H1 (cell line): ENCODE data around the gene HDAC10. TPM values are rescaled to one million over a fixed set of nuclear protein-coding genes. Genes with fewer than 3 reads are reported as not detected.

Experiments
- CTCF ChIA-PET: fragments of 300-600 bp; sonication (Branson Sonifier 250); formaldehyde crosslinking; loops from one replicate; lab custom pipeline; 2021; ENCODE audit not compliant: partially characterized antibody; lab: Charles Lee
- POLR2A ChIA-PET: fragments of 300-600 bp; sonication (Branson Sonifier 250); formaldehyde crosslinking; loops from one replicate; lab custom pipeline; 2021; ENCODE audit warnings: inconsistent platforms; ENCODE audit not compliant: partially characterized antibody; lab: Charles Lee
- DNase-seq, 2 experiments: peaks; one replicate each; pipeline versions ENCODE4 v3.0.0 to v3.0.0-alpha.2; 2010 to 2022; ENCODE audit warnings: low spot score in 2 of 2, low read depth in 1 of 2, mixed read lengths in 1 of 2
- FAIRE-seq: peaks from 2 replicates; lab custom pipeline; 2011; peaks lifted over from hg19 to GRCh38; lab: Jason Lieb, UNC
- H2AFZ ChIP-seq: 2 replicates; pipeline ENCODE4 v1.8.1; 2012; ENCODE audit warnings: low read length, inconsistent platforms
- H2AK5ac ChIP-seq: 2 replicates; pipeline ENCODE4 v1.6.1; 2013; ENCODE audit warnings: low read depth, low read length
- H2BK120ac ChIP-seq: replicated peaks from 2 replicates; pipeline ENCODE3; 2013; ENCODE audit warnings: low read depth, low read length, inconsistent platforms
- H2BK12ac ChIP-seq: 2 replicates; pipeline ENCODE4 v1.6.1; 2013; ENCODE audit warnings: low read depth, low read length
- H2BK15ac ChIP-seq: 2 replicates; pipeline ENCODE4 v1.6.1; 2013; ENCODE audit warnings: low read length
- H2BK20ac ChIP-seq: 2 replicates; pipeline ENCODE4 v1.6.1; 2013; ENCODE audit warnings: low read length
- H2BK5ac ChIP-seq: 2 replicates; pipeline ENCODE4 v1.6.1; 2013; ENCODE audit warnings: low read depth, low read length
- H3K14ac ChIP-seq: 2 replicates; pipeline ENCODE4 v1.6.1; 2013; ENCODE audit warnings: inconsistent platforms; ENCODE audit not compliant: insufficient read length
- H3K18ac ChIP-seq: 2 replicates; pipeline ENCODE4 v1.6.1; 2013; ENCODE audit warnings: low read length; ENCODE audit errors: extremely low read depth
- H3K23ac ChIP-seq: 2 replicates; pipeline ENCODE4 v1.6.1; 2013; ENCODE audit warnings: inconsistent platforms; ENCODE audit not compliant: insufficient read length
- H3K23me2 ChIP-seq: 2 replicates; pipeline ENCODE4 v1.6.1; 2013; ENCODE audit warnings: low read depth, low read length
- H3K27ac ChIP-seq: 2 replicates; pipeline ENCODE4 v1.6.1; 2011; ENCODE audit warnings: low read depth, low read length, inconsistent platforms
- H3K27me3 ChIP-seq, 4 experiments: replicated peaks in 1 of 4; 1 replicate in 1 of 4; 2 replicates in 3 of 4; pipeline versions ENCODE4 v1.6.1 to v1.8.1; 2011 to 2013; ENCODE audit warnings: low read length in 3 of 4, mild to moderate bottlenecking in 3 of 4, inconsistent platforms in 2 of 4, mixed read lengths in 2 of 4, moderate library complexity in 1 of 4; ENCODE audit not compliant: control insufficient read depth in 3 of 4, insufficient read depth in 3 of 4; ENCODE audit errors: extremely low read depth in 1 of 4
- H3K36me3 ChIP-seq, 4 experiments: 2 replicates each; pipeline versions ENCODE4 v1.6.1 to v1.8.1; 2011 to 2013; ENCODE audit warnings: mild to moderate bottlenecking in 4 of 4, low read length in 3 of 4, moderate library complexity in 2 of 4, control low read depth in 1 of 4, inconsistent platforms in 1 of 4; ENCODE audit not compliant: insufficient read depth in 4 of 4, control insufficient read depth in 2 of 4
- H3K4ac ChIP-seq: replicated peaks from 2 replicates; pipeline ENCODE3; 2013; ENCODE audit warnings: low read length, low read depth, mixed read lengths, inconsistent platforms; ENCODE audit not compliant: insufficient read length
- H3K4me1 ChIP-seq, 4 experiments: replicated peaks in 1 of 4; 1 replicate in 1 of 4; 2 replicates in 3 of 4; pipeline versions ENCODE4 v1.6.1 to v1.8.1; 2011 to 2013; ENCODE audit warnings: low read length in 3 of 4, inconsistent platforms in 2 of 4, mixed read lengths in 1 of 4; ENCODE audit not compliant: insufficient read depth in 4 of 4, control insufficient read depth in 3 of 4
- H3K4me2 ChIP-seq, 2 experiments: 2 replicates each; pipeline versions ENCODE4 v1.6.1 to v1.8.1; 2011 to 2013; ENCODE audit warnings: low read depth in 2 of 2, low read length in 2 of 2, control low read depth in 1 of 2, inconsistent platforms in 1 of 2, mild to moderate bottlenecking in 1 of 2; ENCODE audit not compliant: insufficient read depth in 1 of 2
- H3K4me3 ChIP-seq, 4 experiments: fragments of 200-600, 300-600 bp in 1 of 4; sonication (generic), shearing (Covaris generic), sonication (Bioruptor Twin) in 1 of 4; 2 replicates each; pipeline versions ENCODE4 v1.5.1 to v1.8.1; 2011 to 2016; ENCODE audit warnings: low read length in 4 of 4, low read depth in 3 of 4, control low read depth in 2 of 4, inconsistent platforms in 2 of 4, mild to moderate bottlenecking in 2 of 4, mixed read lengths in 1 of 4, moderate library complexity in 1 of 4; ENCODE audit not compliant: insufficient read depth in 2 of 4; ENCODE audit errors: extremely low read depth in 1 of 4
- H3K56ac ChIP-seq: replicated peaks from 2 replicates; pipeline ENCODE3; 2013; ENCODE audit warnings: low read depth, mild to moderate bottlenecking, mixed read lengths, low read length, inconsistent platforms; ENCODE audit not compliant: insufficient read length
- H3K79me1 ChIP-seq: 2 replicates; pipeline ENCODE4 v1.6.1; 2013; ENCODE audit warnings: low read depth, low read length, control low read depth
- H3K79me2 ChIP-seq, 2 experiments: 2 replicates each; pipeline versions ENCODE4 v1.6.1 to v1.8.1; 2012 to 2013; ENCODE audit warnings: low read length in 2 of 2, mild to moderate bottlenecking in 2 of 2, inconsistent platforms in 1 of 2; ENCODE audit not compliant: insufficient read depth in 2 of 2, control insufficient read depth in 1 of 2
- H3K9ac ChIP-seq, 4 experiments: replicated peaks in 1 of 4; 1 replicate in 1 of 4; 2 replicates in 3 of 4; pipeline versions ENCODE4 v1.6.1 to v1.8.1; 2011 to 2013; ENCODE audit warnings: low read depth in 3 of 4, low read length in 3 of 4, control low read depth in 2 of 4, mild to moderate bottlenecking in 2 of 4, moderate library complexity in 2 of 4, inconsistent platforms in 1 of 4; ENCODE audit errors: extremely low read depth in 1 of 4
- H3K9me3 ChIP-seq, 2 experiments: 2 replicates each; pipeline versions ENCODE4 v1.6.1 to v1.8.1; 2012 to 2013; ENCODE audit warnings: mild to moderate bottlenecking in 2 of 2, moderate library complexity in 2 of 2, control low read depth in 1 of 2, inconsistent platforms in 1 of 2, low read depth in 1 of 2, low read length in 1 of 2, mixed read lengths in 1 of 2; ENCODE audit not compliant: insufficient read depth in 2 of 2
- H4K20me1 ChIP-seq, 2 experiments: replicated peaks in 1 of 2; 2 replicates each; pipeline versions ENCODE3 to v1.8.1; 2011 to 2013; ENCODE audit warnings: inconsistent platforms in 2 of 2, low read length in 2 of 2, mild to moderate bottlenecking in 1 of 2; ENCODE audit not compliant: insufficient read depth in 2 of 2, control insufficient read depth in 1 of 2
- H4K5ac ChIP-seq: 2 replicates; pipeline ENCODE4 v1.6.1; 2013; ENCODE audit warnings: low read length, low read depth, mixed read lengths, inconsistent platforms; ENCODE audit not compliant: insufficient read length
- H4K8ac ChIP-seq: 2 replicates; pipeline ENCODE4 v1.8.0; 2013; ENCODE audit warnings: mild to moderate bottlenecking, moderate library complexity, low read length, inconsistent platforms; ENCODE audit not compliant: insufficient read depth; ENCODE audit errors: extremely low read depth
- H4K91ac ChIP-seq: replicated peaks from 2 replicates; pipeline ENCODE3; 2013; ENCODE audit warnings: low read length, mixed read lengths, inconsistent platforms; ENCODE audit not compliant: insufficient read length
- CEBPB ChIP-seq: IDR thresholded peaks from 2 replicates; pipeline ENCODE4 v1.6.1; 2012; ENCODE audit warnings: low read depth, low read length
- CHD2 ChIP-seq: IDR thresholded peaks from 2 replicates; pipeline ENCODE4 v1.6.1; 2012; ENCODE audit warnings: low read length, improper control_type of control experiment
- CTBP2 ChIP-seq: IDR thresholded peaks from 2 replicates; pipeline ENCODE4 v1.7.0; 2011; ENCODE audit warnings: borderline replicate concordance, mild to moderate bottlenecking, moderate library complexity, mixed read lengths, low read length; ENCODE audit not compliant: insufficient read depth, insufficient read length
- FOSL1 ChIP-seq: IDR thresholded peaks from 2 replicates; pipeline ENCODE4 v1.6.1; 2011; ENCODE audit warnings: mild to moderate bottlenecking, low read depth, low read length, moderate library complexity; ENCODE audit not compliant: insufficient read depth
- JUND ChIP-seq: IDR thresholded peaks from 2 replicates; pipeline ENCODE4 v1.6.1; 2011; ENCODE audit warnings: mild to moderate bottlenecking, improper control_type of control experiment, low read length
- MAFK ChIP-seq: IDR thresholded peaks from 2 replicates; pipeline ENCODE4 v1.6.1; 2012; ENCODE audit warnings: low read depth, mild to moderate bottlenecking, improper control_type of control experiment, low read length
- RAD21 ChIP-seq, 2 experiments: IDR thresholded peaks in 1 of 2; conservative IDR thresholded peaks in 1 of 2; 2 replicates each; pipeline ENCODE4 v1.6.1; 2011; ENCODE audit warnings: low read depth in 2 of 2, low read length in 2 of 2, improper control_type of control experiment in 1 of 2, inconsistent platforms in 1 of 2, mild to moderate bottlenecking in 1 of 2, moderate library complexity in 1 of 2
- TCF12 ChIP-seq: IDR thresholded peaks from 2 replicates; pipeline ENCODE4 v1.6.1; 2011; ENCODE audit warnings: low read depth, mild to moderate bottlenecking, low read length
- YY1 ChIP-seq: IDR thresholded peaks from 2 replicates; pipeline ENCODE4 v1.6.1; 2011; ENCODE audit warnings: low read depth, mild to moderate bottlenecking, low read length
- WGBS, 2 experiments: shearing (Covaris generic) in 1 of 2; methylation state at CpG; one replicate each; pipeline versions ENCODE4 v1.1.6 to v1.1.7; 2013 to 2015; ENCODE audit warnings: low lambda C conversion rate in 2 of 2, mixed read lengths in 2 of 2, inconsistent platforms in 1 of 2, low coverage in 1 of 2, missing lambda C conversion rate in 1 of 2; ENCODE audit not compliant: insufficient replicate concordance in 2 of 2, insufficient coverage in 1 of 2, insufficient read length in 1 of 2; ENCODE audit errors: extremely low coverage in 1 of 2, missing lambda C conversion rate in 1 of 2; 5-methylcytosine and 5-hydroxymethylcytosine counted together
- polyA plus RNA-seq, 7 experiments: library from polyadenylated mRNA; depleted of rRNA in 3 of 7; stranded (reverse) in 5 of 7; unstranded in 2 of 7; fragments of >200 nt in 5 of 7; fragments of 200-250 nt in 2 of 7; gene quantifications; 1 replicate in 5 of 7; 2 replicates in 1 of 7; 4 replicates in 1 of 7; pipeline versions ENCODE4 v1.2.1 to v1.2.3, GENCODE V29; 2011 to 2013; ENCODE audit warnings: missing spikeins in 2 of 7, mixed read lengths in 2 of 7
- total RNA-seq: library from RNA; stranded (reverse); fragmentation: NEBNext Ultra II Directional; extraction: Animal tissue kit (Norgen Biotek cat#: 25700); gene quantifications from 2 replicates; pipeline ENCODE4 v1.2.1, GENCODE V29; 2021

The HDAC10 gene
- total and polyA plus RNA-seq, 2 of the 8 experiments (the other 6 are each of a cell fraction or from before 2014, with no cell fraction given): 11.2 to 26.4 TPM

GRCh38 chr22:50258361-50259292 is 7.6 kb upstream of the HDAC10 start:
- CTCF ChIA-PET: interaction anchor here (0.7 to 1.0 kb wide), 2 partner anchors 15 to 18 kb away, joined by 3 to 4 read pairs; no protein-coding TSS in a partner anchor
- H3K4me2 ChIP-seq: no peak overlapping the region

More at GRCh38 chr22:50258361-50259292, 7.6 kb upstream of the HDAC10 start:
- H3K79me2 ChIP-seq: no peaks in the 10 kb centered on the region
- H3K23ac ChIP-seq: no peak overlapping the region
- peaks cover 6% of the 10 kb centered on the region; the same call in 1 of the 2 replicates for H3K23me2 ChIP-seq
- 0 out of 2 replicates have a peak overlapping the region, but pooled peaks have one; percentile 9 for H2BK12ac ChIP-seq
- no peak overlapping the region for H2BK5ac ChIP-seq
- no peak overlapping the region for H3K4ac ChIP-seq
- no peak for FAIRE-seq
- POLR2A ChIA-PET: interaction anchor here (0.8 kb wide), 1 partner anchor 8 kb away, joined by 3 read pairs; the partner anchor contains the start of gene HDAC10
- H3K79me1 ChIP-seq: no peaks in the 10 kb centered on the region
- H4K8ac ChIP-seq: no peak overlapping the region
- peaks cover 5 to 12% of the 10 kb centered on the region in 2 experiments for H4K20me1 ChIP-seq
- peaks cover 1 to 22% (median 16%) of the 10 kb centered on the region in 4 experiments; a peak in 6 of 7 replicates for H3K27me3 ChIP-seq
- H3K9ac ChIP-seq: no peak overlapping the region
- H2BK120ac ChIP-seq: no peak overlapping the region
- no peak overlapping the region for H3K4me3 ChIP-seq
- no peak overlapping the region for H3K18ac ChIP-seq
- no peak for TF ChIP-seq CEBPB
- TF ChIP-seq CTBP2: no peak
- TF ChIP-seq CHD2: no peak
- no peak for TF ChIP-seq TCF12
- no peak for TF ChIP-seq RAD21 (IDR thresholded peaks at IDR 0.05 in 1 of 2, conservative IDR thresholded peaks at IDR 0.05 in 1 of 2; ENCODE audit: low read depth in 2 of 2, low read length in 2 of 2)
- no peak for TF ChIP-seq FOSL1
- TF ChIP-seq YY1: no peak
- TF ChIP-seq MAFK: peak; percentile 49; the same call in 1 of the 2 replicates
- no peak for TF ChIP-seq JUND
- no peak overlapping the region for H3K56ac ChIP-seq
- H3K9me3 ChIP-seq: no peaks in the 10 kb centered on the region
- H4K91ac ChIP-seq: peak overlapping the region; percentile 40
- H2BK15ac ChIP-seq: no peak overlapping the region; the same call in 1 of the 2 replicates
- peaks cover 0 to 20% (median 10%) of the 10 kb centered on the region in 4 experiments; a peak in 6 of 7 replicates for H3K4me1 ChIP-seq
- no peak overlapping the region for H3K27ac ChIP-seq
- no peak overlapping the region for H2AK5ac ChIP-seq
- no peak for DNase-seq
- H4K5ac ChIP-seq: no peak overlapping the region
- 95% methylated on average over 22 of the region's 24 CpGs; no CpG with 5 or more reads in 1 of the 2 experiments for WGBS, 2 experiments
- no peaks in the 10 kb centered on the region for H3K36me3 ChIP-seq
- no peak overlapping the region for H2AFZ ChIP-seq
- H3K14ac ChIP-seq: no peak overlapping the region
- no peak overlapping the region for H2BK20ac ChIP-seq
